Transverse colon (tissue), 4 donors: ENCODE results near the gene CCDC74A.
"Not testable (repeated sequence)": the region's sequence is repeated elsewhere in the genome, so short reads cannot be mapped to it uniquely, and the experiment has no call there.

ENCODE experiments used
- CTCF ChIP-seq, 5 experiments: fragments of 200-600 bp in 3 of 5; fragments of 450-650 bp in 2 of 5; sonication (generic) in 3 of 5; IDR thresholded peaks; 1 replicate in 2 of 5; 2 replicates in 3 of 5; pipeline ENCODE4 v1.5.1; 2016 to 2017; ENCODE audit warnings: antibody characterized with exemption in 5 of 5, inconsistent platforms in 3 of 5, mild to moderate bottlenecking in 2 of 5, moderate library complexity in 1 of 5
- POLR2A ChIP-seq: fragments of 450-650 bp; IDR thresholded peaks from one replicate; pipeline ENCODE4 v1.6.1; 2016; ENCODE audit warnings: antibody characterized with exemption, mild to moderate bottlenecking, moderate library complexity
- POLR2AphosphoS5 ChIP-seq, 3 donors: sonication (generic); formaldehyde crosslinking; IDR thresholded peaks; one replicate each; pipeline ENCODE4 v1.6.1; 2016; ENCODE audit warnings: antibody characterized with exemption in 3 of 3

GRCh38 chr2:131514408-131515166 lies 13.1 kb upstream of the CCDC74A start:
- not testable (repeated sequence) for TF ChIP-seq CTCF (IDR thresholded peaks at IDR 0.05); POLR2A; POLR2AphosphoS5 (IDR thresholded peaks at IDR 0.05)
